Stimulated activated CD8-positive, alpha-beta memory T cell treated with anti-CD3 and anti-CD28 coated beads, Interleukin-4, amount 100 ng/mL, for 4 hours (primary cell): Measurements from ENCODE around the gene CDC42EP3.

Experiments
- DNase-seq, 2 donors: peaks; one replicate each; pipeline ENCODE4 v3.0.0-alpha.2; 2020; ENCODE audit warnings: low read depth in 2 of 2, low spot score in 1 of 2

Gene CDC42EP3

DNA sequence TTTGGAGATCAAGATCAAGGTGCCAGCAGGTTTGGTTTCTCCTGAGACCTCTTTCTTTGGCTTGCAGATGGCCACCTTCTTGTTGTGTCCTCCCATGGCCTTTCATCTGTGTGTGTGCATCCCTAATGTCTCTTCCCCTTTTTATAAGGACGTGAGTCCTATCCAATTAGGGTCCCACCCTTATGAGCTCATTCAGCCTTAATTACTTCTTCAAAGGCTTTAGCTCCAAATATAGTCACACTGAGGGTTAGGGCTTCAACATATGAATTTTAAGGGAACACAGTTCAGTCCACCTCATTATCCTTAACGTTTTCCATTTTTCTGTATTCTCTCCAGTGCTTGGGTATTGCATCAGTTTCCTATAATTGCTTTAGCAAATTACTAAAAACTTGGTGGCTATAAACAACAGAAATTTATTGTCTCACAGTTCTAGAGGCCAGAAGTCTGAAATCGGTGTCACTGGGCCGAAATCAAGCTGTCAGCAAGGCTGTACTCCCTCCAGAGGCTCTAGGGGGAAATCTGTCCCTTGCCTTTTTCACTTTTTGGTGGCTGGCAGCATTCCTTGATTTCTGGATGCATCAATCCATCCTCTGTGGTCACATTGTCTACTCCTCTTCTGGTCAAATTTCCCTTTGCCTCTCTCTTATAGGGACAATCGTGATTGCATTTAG, 34.1 kb downstream of the CDC42EP3 start:
- no peak for DNase-seq

DNA sequence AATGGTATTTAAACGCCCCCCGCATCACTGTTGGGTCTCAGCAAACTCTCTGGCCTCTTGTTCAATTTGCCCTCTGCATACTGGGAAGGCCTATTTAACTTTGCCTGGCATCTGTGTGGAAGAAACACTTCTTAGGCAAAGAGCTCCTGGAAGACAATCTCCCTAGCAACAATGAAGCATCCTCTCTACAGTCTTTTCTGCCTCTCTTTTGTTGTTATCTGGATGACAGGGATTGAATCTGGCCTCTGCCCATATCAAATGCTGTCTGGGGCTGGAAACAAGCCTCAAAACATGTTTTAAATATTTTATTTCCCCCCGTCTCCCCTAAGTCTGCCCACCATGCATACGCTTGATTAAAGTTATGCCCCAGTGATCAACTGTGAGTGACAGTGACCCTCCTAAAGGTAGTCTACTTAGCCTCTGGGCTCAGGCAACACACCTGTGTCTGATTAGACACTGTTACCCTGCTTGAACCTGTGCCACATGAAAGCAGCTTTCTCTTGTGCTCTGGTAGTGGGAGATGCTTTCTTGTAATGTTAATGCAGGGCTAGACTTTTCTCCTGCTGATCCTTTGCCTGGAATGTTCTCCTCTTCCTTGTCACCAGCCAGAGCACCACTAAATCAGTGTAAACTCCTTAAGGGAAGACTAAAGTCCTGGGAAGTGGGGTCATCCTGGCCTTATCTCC, 34.9 kb downstream of the CDC42EP3 start:
- DNase-seq, result no peak

DNA sequence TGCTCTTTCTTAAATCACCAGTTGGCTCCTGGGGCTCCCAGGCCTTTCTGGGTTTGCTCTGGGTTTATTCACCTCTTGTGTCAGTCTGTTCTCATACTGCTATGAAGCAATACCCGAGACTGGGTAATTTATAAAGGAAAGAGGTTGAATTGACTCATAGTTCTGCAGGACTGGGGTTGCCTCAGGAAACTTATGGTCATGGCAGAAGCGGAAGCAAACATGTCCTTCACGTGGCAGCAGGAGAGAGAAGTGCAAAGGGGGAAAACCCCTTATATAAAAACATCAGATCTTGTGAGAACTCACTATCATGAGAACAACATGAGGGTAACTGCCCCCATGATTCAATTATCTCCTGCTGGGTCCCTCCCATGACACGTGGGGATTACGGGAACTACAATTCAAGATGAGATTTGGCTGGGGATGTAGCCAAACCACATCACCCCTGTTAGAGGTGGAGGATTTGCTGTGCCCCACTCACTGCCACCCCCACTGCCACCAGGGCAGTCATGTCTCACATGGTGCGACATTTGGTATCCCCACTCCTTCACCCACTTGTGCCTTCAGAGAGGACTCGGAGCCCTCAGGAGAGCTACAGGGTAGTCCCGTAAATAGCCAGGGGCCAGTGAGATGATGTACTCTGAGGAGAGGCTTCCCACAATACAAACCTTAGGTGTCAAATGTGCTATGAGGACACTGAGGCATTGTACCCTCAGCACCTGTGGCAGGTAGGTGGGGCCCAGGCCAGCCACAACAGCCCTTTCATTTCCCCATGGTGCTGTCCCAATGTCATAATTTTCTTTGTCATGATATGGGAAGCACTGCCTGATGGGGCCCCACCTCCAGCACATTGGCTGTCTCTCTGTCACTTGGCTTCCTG, 35.7 kb downstream of the CDC42EP3 start:
- DNase-seq, result peak; percentile 40 to 50

DNA sequence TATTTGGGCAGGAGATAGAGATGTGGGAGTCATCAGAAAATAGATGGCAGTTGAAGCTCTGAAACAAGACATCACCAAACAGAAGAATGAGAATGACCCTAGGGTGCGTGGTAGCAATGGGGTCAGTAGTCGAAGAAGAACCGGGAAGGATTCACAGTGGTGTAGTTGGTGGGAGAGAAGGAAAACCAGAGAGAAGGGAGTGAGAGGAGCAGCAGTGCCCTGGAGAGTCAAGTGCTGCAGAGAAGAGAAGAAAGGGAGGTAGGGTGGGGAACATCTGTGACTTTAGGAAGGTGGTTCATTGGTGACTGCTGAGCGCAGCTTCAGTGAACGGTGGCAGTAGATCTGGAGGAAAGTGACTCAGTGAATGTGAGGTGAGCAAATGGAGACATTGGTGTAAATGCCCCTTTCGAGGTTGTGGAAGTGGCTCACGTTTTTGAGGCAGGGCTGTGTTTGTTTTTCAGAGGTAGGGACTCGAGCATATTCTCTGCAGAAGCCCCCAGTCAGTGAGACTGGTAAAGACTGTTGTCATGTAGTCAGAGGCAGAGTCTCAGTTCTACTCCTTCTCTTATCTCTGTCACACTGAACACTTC, 36.4 kb downstream of the CDC42EP3 start:
- DNase-seq, result no peak

DNA sequence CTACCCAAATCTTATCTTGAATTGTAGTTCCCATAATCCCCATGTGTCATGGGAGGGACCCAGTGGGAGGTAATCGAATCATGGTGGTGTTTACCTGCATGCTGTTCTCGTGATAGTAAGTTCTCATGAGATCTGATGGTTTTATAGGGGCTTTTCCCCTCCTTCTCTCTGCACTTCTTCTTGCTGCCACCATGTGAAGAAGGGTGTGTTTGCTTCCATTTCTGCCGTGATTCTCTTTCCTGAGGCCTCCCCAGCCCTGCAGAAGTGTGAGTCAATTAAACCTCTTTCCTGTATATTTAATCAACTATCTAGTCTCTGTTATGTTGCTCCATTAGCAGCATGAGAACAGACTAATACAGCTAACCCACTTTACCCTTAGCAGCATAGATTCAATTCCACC, 37.6 kb downstream of the CDC42EP3 start:
- no peak for DNase-seq

DNA sequence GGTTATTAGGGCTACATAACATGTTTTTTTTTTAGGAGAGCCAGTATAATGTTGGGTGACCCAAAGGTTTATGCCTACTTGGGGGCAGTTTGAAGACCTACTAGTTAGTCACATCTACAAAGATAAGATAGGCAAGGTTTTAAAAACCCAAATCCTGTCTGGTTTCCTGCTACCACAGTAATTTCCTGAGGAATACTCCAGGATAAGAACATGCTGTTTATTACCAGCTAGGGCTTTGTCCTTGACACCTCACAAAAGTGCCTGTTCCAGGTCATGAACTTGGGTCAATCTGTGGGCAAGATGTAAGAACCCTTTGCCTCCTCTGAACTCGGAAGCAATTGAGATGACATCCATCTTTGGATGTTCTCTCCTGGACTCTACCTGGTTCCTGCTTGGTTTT, 38.2 kb downstream of the CDC42EP3 start:
- no peak for DNase-seq

DNA sequence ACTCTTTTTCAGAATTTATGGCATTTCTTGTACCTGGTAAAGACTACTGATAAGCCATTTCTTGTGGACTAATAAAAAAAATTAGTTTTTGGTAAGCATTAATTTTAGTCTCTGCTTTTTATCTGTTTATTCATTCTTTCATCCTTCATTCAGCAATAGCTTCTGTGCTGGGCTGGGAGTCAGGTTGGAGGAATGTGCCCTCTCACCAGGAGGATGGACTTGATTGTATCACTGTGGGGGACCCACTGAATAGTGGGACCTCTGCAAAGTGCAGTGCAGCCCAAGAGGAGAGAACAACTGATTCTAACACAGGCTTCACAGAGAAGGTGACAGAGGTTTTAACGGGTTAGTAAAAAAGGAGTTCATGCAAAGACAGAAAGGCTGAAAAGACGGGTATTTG, 39.1 kb downstream of the CDC42EP3 start:
- no peak for DNase-seq

DNA sequence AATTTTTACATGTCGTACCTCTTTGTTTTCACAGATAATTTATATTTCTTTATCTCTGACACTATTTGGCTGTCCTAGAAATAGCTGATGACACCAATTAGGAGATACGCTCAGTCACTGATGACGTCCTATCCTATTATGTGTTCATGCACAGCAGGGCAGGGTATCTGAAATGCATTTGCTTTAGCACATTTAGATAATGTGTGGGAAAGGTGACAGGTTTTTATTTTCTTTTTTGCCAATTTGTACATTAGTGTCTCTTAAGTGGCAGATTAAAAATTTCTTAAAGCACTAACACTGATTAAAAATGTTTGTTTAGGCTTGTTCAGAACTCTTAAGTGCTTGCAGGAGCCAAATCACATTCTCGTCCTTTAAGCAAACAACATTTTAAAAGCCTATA, 39.7 kb downstream of the CDC42EP3 start:
- DNase-seq, result no peak

DNA sequence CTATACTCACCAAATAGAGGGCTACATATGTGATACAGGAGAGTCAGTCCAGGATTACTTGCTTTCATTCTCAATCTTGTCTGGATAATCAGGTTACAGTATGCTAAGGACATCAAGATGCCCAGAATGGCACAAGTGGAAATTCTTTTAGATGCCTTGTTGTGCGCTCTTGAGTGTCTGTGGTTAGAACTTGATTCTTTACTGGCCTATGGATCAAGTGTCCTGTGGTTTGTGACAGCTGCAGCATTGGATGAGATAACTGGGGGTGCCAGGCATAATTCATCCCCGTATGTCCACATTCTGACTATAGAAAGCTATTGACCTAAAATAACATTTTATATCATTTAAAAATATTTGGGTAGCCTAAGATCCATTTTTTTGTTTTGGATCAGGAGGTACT, 40.1 kb downstream of the CDC42EP3 start:
- DNase-seq, result no peak

DNA sequence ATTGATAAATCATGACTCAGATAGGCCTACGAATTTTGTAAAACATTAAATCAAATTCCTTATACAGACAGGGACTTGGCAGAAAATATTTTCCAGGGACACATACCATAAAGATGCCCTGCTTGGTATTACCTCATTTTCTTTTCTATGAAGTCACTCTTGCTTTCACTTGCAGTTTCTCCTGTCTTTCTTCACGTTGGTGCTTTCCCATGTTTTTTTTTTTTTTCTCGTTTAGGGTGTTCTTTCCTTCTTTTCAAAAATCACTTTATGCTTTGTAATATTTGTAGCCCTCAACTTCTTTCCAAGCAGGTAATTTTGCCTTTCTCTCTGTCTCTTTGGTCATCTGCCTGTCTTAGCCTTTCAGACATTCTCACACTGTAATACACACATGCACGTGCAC, 40.7 kb downstream of the CDC42EP3 start:
- DNase-seq, result no peak

DNA sequence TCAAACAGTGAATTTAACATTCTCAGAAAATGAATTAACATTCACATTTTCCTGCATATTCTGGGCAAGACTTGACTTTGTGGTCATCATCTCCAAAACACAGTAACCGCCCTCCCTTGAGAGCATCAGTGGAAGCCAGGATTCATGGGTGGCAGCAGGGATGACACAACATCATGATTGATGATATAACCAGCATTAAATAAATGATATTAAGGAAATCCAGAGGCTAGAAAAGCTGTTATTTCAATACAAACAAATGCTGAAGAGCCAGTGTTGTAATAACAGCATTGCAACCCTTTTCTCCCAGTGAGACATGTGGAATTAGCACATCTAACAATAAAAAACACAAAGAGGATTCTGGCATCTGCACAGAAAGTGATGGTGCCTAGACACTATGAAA, 41.1 kb downstream of the CDC42EP3 start:
- DNase-seq, result no peak

DNA sequence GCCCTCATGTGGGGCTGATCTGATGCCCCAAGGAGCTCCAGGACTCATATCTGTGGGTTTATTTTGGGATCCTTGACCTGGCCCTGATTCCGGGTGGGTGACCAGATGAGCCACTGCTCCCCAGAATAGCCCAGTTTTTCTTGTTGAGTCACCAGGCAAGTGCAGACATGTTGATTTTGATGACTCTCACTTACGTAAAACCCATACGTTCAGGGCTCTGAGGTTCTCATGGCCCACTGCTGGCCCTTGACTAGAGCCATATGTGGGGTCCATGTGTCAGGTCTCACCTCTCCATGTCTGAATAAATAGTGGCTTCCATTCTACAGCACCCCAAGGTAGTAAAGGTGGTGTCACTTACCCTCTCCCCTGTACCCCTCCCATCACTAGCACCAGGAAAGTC, 41.9 kb downstream of the CDC42EP3 start:
- no peak for DNase-seq

DNA sequence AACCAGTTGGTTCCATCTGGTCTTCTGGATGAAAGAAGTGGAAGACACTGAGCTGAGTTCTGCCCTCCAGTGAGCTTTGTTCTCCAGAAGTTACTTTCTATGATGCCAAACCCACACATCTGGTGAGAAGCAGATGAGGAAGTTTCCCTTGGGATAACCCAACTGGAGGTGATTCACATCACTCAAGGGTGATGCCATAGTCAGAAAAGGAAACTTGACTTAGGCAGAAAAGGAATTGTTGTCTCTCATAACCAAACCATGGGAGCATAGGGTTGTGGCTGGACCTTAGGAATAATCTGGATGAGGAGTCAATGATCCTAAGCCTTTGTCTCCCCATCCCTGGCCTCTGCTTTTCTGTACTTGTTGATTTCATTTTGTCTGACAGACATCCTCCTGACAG, 43.7 kb downstream of the CDC42EP3 start:
- DNase-seq, result no peak

DNA sequence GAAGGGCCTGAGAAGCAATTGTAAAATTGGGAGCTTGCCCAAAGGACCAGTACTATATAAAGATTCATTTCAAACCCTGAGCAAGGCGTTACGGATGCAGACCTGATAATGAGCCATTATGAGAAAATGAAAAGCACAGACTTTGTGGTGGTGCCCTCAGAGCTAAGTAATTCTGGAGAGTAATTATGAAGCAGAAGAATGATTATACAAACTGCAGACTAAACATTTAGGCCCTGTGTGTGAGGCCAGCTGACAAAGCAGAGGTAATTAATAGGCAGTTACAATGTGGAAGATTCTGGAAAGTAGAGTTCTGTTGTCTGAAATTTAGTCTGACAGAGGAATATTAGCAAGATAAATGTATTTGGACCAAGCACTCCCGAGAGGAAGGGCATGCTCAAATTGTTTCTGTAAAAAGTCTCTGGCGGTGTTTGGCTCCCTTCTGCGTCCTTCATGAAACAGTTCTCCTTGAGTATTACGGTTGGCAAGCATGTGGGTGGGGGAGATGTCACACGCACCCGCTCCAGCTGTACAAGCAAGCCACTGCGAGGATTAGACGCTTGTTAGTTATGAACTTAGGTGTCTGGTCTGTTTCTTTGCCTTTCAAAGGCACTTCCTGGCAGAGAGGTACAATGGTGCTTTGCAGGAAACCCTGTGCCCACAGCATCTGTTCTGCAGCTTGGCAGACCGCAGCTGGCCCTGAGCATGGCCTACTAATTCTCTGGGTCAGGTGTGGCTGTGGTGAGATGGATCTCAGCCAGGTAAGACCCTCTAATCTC, 45.5 kb downstream of the CDC42EP3 start:
- peak in 1 of 2 donors; percentile 35 for DNase-seq

DNA sequence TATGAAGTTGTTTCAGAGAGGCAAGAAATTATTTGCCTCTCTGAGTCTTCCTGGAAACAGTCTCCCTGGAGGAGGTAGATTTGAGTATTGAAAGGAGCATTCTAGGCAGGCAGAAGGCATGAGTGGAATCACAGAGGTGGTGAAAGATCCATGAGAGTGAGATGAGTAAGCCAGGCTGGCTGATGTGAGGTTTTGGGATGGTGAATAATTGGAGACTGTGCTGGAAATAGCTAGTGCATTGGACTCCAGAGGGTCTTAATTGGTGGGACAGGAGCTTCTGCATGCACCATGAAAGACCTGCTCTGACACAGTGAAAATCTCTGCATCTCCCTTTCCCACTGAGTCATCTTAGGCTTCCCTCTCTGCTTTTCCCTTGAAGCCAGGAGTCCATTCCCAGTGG, 46.3 kb downstream of the CDC42EP3 start:
- no peak for DNase-seq

DNA sequence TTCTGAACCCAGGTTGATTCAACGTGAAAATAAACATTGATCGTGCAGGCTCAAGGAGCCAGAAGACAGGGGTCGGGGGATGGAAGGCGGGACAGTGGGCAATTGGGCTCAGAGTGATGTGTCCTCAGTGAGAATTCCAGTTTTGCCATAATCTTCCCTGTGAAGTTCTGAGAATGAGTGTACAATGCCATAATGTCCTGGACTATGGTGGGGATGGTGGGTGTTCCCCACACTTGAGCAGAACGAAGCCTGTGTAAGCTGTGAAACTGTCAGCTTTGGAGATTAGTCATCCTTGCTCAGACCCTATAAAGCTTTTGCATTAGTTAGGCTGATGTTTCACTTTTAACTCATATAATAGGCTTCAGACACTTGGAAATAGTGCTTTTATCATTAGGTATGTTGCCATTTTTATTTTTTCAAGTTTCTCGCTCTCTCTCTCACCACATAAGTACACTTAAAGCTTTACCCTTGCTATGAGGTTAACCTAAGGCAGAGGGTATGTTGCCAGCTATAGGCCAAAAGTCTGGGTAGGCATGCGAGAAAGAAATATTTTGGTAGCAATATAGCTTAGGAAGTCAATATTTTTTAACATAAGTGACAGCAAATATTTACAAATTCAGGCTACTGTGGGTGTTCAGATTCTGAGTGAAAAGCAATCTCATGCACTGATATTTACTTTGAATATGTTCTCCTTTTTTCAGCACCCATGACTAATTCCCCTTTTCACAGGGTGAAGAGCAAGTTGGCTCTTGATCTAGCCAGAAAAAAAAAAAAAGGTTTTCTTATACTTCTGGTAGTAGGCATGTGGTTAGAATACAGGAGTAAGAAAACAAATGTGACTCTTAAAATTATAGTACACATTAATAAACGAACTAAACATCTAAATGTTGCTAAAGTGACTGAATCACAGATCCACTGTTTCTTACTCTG, 47.2 kb downstream of the CDC42EP3 start:
- no peak for DNase-seq

DNA sequence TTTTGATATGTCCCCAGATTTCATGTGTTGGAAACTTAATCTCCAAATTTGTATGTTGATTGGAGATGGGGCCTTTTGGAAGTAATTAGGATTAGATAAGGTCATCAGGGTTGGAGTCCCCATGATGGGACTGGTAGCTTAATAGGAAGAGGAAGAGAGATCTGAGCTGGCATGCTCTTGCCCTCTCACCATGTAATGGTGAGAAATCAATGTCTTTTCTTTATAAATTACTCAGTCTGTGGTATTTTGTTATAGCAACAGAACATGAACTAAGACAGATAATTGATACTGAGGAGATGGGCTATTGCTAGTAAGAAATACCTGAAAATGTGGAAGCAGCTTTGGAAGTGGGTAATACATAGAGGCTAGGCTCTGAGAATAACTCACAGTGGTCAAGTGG, 48.0 kb downstream of the CDC42EP3 start:
- no peak for DNase-seq

DNA sequence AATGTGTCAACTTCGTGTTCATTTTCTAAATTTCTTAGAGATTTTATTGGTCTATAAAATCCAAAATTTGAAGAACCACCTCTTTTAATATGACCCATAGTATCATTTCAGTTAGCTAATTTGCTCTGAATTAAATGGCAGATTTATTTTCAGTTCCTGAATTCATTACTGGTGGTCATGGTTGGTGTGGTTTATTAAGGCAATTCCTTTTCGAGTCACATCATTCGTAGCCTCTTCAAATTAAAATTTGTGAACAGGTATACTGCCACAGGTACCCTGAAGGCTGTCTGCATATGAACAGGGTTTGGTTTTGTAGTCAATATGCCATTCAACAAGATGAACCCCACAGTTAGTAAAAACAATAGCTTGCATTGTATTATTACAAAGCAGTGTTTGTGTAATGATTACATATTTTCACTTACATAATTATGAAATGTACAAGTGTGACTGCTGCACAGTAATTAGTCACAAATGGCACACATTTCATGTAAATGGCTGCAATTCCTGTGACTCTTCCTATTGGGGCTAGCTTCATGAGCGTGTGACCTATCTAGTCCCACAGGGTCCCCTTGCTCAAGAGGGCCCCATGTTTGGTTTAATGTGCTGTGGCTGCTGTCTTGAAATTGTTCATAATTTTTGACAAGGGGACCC, 48.9 kb downstream of the CDC42EP3 start:
- no peak for DNase-seq

DNA sequence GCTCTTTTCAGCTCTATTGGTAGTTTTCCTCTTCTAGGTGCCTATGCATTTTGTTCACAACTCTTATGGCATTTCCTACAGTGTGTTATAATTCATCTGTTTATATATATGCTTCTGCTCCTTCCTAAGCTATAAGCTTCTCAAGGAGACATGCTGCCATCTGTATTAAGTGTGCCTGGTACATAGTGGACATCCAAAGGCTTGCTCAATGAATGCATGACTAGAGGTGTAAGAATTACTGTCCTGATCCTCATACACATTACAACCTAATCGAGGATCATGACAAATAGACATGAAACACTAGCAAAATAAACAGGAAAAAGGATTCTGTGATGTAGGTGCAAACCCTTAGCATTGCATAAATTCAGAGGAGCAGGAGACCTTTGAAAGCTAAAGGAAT, 50.2 kb downstream of the CDC42EP3 start:
- DNase-seq, result no peak

DNA sequence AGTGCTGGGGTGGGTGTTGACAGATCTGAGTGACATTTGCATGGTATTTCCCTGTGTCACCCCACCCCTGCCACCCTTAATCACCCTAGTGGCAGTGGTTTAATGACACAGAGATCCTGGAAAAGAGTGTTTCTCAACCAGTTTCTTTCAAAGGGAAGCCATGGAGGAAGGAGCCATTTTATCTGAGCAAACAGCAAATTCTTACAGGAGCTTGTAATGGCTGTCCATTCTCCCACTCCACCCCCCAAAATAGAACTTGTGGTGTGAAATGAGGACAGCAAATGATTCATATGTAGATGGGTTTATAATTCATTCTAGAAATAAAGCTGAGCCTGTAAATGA, 51.5 kb downstream of the CDC42EP3 start:
- DNase-seq, result no peak
